Coronary artery (tissue), 2 donors: ENCODE data around the gene MCRIP2.

Source experiments
- DNase-seq: peaks from one replicate; pipeline ENCODE4 v3.0.0-alpha.2; 2017; ENCODE audit warnings: low spot score
- H3K27ac ChIP-seq, 2 donors: fragments of 200-600 bp; sonication (generic); one replicate each; pipeline ENCODE4 v1.5.1; 2016 to 2019
- H3K4me3 ChIP-seq: fragments of 200-600 bp; sonication (generic); 2 replicates; pipeline ENCODE4 v1.5.1; 2016; ENCODE audit warnings: mild to moderate bottlenecking, moderate library complexity
- TF ChIP-seq, protein P1 (sequence below): fragments of 200-600 bp; sonication (generic); IDR thresholded peaks from one replicate; pipeline ENCODE4 v1.5.1; 2019; ENCODE audit warnings: antibody characterized with exemption

The MCRIP2 gene

DNA sequence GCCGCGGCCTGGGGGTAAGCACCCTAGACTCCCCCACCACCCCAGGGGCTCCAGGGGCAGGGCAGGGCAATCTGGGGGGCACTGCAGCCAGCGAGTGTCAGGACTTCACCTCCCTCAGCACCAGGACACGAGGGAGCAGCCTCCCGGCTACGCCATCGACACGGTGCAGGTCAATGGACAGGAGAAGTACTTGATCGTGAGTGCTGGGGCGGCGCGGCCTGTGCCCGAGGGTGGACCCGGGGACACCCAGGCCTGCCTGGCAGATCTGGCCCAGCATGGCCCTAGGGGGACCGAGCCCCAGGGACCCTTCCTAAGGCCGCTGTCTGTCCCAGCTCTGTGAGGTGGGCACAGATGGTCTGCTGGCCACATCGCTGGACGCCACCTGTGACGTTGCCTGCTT, 30.7 kb downstream of the MCRIP2 start:
- TF ChIP-seq, protein P1, sequence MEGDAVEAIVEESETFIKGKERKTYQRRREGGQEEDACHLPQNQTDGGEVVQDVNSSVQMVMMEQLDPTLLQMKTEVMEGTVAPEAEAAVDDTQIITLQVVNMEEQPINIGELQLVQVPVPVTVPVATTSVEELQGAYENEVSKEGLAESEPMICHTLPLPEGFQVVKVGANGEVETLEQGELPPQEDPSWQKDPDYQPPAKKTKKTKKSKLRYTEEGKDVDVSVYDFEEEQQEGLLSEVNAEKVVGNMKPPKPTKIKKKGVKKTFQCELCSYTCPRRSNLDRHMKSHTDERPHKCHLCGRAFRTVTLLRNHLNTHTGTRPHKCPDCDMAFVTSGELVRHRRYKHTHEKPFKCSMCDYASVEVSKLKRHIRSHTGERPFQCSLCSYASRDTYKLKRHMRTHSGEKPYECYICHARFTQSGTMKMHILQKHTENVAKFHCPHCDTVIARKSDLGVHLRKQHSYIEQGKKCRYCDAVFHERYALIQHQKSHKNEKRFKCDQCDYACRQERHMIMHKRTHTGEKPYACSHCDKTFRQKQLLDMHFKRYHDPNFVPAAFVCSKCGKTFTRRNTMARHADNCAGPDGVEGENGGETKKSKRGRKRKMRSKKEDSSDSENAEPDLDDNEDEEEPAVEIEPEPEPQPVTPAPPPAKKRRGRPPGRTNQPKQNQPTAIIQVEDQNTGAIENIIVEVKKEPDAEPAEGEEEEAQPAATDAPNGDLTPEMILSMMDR: no peak
- no peak overlapping the region for H3K4me3 ChIP-seq
- H3K27ac ChIP-seq: no peak overlapping the region
- no peak for DNase-seq

GRCh38 chr16:672851-673250, 31.2 kb downstream of the MCRIP2 start:
- no peak for DNase-seq
- no peak overlapping the region for H3K4me3 ChIP-seq
- TF ChIP-seq, protein P1: no peak
- H3K27ac ChIP-seq: no peak overlapping the region

DNA sequence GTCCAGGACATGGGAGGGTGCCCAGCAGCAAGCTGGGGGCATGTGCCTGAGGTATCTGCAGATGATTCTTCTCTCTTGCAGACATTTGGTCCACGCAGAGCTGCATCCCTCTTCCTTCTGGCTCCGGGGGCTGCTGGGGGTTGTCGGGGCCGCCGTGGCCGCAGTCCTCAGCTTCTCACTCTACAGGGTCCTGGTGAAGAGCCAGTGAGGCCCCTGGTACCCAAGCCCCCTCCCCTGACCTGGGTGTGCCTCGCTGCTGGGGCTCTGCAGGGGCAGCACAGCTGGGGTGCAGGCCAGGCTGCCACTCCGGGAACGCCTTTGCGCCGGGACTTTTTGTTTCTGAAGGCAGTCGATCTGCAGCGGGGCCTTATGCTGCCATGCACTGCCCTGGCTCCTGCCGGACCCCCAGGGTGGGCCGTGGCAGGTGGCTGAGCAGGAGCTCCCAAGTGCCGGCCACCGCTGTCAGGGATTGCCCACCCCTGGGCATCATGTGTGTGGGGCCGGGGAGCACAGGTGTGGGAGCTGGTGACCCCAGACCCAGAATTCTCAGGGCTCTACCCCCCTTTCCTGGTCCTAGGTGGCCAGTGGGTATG, 31.9 kb downstream of the MCRIP2 start:
- no peak overlapping the region for H3K4me3 ChIP-seq
- TF ChIP-seq, protein P1: no peak
- H3K27ac ChIP-seq: no peak overlapping the region
- no peak for DNase-seq

DNA sequence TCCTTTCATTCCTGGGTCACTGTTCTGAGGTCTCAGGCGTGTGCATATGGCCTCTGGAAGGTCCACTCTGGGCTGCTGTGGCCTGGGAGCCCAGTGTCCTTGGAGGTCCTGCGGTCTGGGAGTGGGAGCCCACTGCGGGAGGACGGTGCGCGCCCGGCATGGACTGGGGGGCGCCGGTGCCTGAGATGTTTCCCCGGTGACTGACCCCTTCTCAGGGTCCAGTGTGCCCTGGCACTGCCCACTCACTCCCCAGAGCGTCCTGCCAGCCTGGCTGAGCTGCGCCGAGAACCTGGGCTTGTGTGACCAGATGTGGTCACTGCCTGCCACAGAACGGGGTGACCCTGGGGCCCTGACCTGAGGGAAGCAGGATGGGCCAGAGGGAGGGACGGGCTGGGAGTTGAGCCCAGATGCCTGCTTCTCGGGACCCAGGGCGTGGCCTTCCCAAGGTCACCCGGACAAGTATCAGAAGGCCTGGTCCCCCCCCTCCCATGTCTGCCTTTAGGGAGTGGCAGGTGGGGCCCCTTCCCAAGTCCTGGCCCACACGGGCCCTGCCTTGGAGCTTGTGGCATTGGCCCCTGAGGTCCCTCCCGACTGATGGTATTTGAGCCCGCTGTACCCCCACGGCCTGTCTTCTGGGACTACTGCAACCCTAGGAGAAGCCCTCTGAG, 32.7 kb downstream of the MCRIP2 start:
- Histone ChIP-seq H3K4me3 (no peak overlapping the region), H3K27ac (no peak overlapping the region)
- TF ChIP-seq, protein P1: no peak
- DNase-seq: no peak

DNA sequence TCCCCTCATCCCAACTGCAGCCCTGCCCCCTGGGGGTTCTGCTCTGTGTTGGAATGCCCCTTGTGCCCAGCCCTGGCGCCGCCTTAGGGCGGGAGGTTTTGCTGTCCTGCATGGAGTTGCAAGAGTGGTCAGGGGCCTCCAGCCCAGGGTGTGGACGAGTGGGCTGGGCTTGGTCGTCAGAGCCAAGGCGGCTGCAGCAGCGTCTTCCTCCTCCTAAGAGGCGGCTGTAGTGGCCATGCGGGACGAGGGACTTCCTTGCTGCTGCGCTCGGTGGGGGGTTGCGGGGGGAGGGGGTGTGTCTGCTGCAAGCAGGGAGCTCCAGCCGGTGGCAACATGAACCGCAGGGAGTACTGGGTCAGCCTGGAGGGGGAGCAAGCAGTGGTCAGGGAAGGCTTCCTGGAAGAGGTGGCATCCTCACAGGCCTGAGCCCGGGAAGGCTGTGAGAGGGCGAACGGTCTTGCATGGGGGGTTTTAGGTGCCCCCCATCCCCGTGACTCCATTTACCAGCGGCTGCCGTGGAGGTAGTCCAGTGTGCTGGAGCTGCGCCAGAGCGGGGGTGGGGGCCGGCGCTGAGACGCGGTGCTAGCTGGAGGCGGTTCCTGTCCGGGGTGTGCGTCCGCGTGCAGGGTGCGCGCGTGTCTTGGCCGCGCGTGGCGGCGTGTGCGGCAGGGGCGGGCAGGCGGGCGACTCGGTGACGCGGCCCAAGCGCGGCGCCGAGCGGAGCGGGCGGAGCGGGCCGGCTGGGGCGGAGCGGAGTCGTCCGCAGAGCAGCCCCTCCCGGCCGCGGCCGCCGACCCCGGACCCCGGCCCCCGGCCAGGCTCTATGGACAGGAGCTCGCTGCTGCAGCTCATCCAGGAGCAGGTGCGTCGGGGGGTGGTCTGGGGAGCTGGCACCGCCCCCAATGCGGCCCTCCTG, 33.6 kb downstream of the MCRIP2 start, which contains the start of gene RHBDL1:
RHBDL1 (plus strand) TSS at position 704 of the 916 bp plus-strand sequence; CDS start at position 824, 120 bp downstream.
- TF ChIP-seq, protein P1: no peak
- H3K27ac ChIP-seq: peak within 1 kb of the TSS in 1 of 2 donors; percentile 61
- DNase-seq: no peak
- peak within 1 kb of the TSS; percentile 67 for H3K4me3 ChIP-seq

DNA sequence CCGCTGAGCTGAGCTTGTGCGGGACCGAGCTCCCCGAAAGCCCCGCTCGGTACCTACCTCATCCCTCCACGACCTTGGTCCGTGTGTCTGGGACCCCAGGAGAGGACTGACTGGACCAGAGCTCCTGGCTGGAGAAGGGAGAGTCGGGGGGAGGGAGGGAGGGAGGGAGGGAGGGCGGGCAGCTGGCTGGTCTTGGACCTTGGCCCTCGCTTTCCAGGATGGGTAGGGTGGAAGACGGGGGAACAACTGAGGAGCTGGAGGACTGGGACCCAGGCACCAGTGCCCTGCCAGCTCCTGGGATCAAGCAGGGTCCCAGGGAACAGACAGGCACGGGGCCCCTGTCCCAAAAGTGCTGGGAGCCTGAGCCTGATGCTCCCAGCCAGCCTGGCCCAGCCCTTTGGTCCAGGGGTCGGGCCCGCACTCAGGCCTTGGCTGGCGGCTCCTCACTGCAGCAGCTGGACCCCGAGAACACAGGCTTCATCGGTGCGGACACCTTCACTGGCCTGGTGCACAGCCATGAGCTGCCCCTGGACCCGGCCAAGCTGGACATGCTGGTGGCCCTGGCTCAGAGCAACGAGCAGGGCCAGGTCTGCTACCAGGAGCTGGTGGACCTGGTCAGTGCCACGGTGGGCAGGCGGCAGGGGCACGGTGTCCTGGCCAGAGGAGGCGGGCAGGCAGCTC, 34.4 kb downstream of the MCRIP2 start:
- Histone ChIP-seq H3K4me3 (peak overlapping the region; percentile 67), H3K27ac (peak overlapping the region in 1 of 2 donors; percentile 61)
- DNase-seq: no peak
- TF ChIP-seq, protein P1: no peak
